Ishikawa (cell line): ENCODE data around the gene IGFALS.

ENCODE experiments used
- CEBPB ChIP-seq: IDR thresholded peaks from 2 replicates; pipeline ENCODE4 v1.6.1; 2012
- CREB1 ChIP-seq: IDR thresholded peaks from 2 replicates; pipeline ENCODE4 v1.6.1; 2012; ENCODE audit warnings: low read depth
- EGR1 ChIP-seq: IDR thresholded peaks from 2 replicates; pipeline ENCODE4 v1.6.1; 2012
- EP300 ChIP-seq: IDR thresholded peaks from 2 replicates; pipeline ENCODE4 v1.6.1; 2012; ENCODE audit warnings: borderline replicate concordance
- FOXM1 ChIP-seq: IDR thresholded peaks from 2 replicates; pipeline ENCODE4 v1.6.1; 2012; ENCODE audit warnings: low read depth, borderline replicate concordance
- MAX ChIP-seq: IDR thresholded peaks from 2 replicates; pipeline ENCODE4 v1.6.1; 2012
- NFIC ChIP-seq: IDR thresholded peaks from 2 replicates; pipeline ENCODE4 v1.6.1; 2012
- RAD21 ChIP-seq: IDR thresholded peaks from 2 replicates; pipeline ENCODE4 v1.6.1; 2012; ENCODE audit warnings: low read depth
- REST ChIP-seq: IDR thresholded peaks from 2 replicates; pipeline ENCODE4 v1.6.1; 2012; ENCODE audit warnings: low read depth, mild to moderate bottlenecking
- TAF1 ChIP-seq: IDR thresholded peaks from 2 replicates; pipeline ENCODE4 v1.6.1; 2012; ENCODE audit warnings: low read depth, mild to moderate bottlenecking
- TCF12 ChIP-seq: IDR thresholded peaks from 2 replicates; pipeline ENCODE4 v1.6.1; 2012; ENCODE audit warnings: low read depth
- TEAD4 ChIP-seq: IDR thresholded peaks from 2 replicates; pipeline ENCODE4 v1.6.1; 2012
- USF1 ChIP-seq: IDR thresholded peaks from 2 replicates; pipeline ENCODE4 v1.6.1; 2012
- YY1 ChIP-seq: IDR thresholded peaks from 2 replicates; pipeline ENCODE4 v1.6.1; 2012; ENCODE audit warnings: low read depth
- ZBTB7A ChIP-seq: IDR thresholded peaks from 2 replicates; pipeline ENCODE4 v1.6.1; 2012; ENCODE audit warnings: low read depth

IGFALS gene

GRCh38 chr16:1758923-1759322 is 34.6 kb downstream of the IGFALS start:
- TF ChIP-seq RAD21 (no peak), TEAD4 (no peak), EP300 (no peak), FOXM1 (no peak), NFIC (no peak), TCF12 (no peak), ZBTB7A (no peak), MAX (no peak), YY1 (no peak), REST (no peak), EGR1 (no peak)

- TF ChIP-seq YY1 = no peak
Observed at GRCh38 chr16:1757714-1758461, 35.6 kb downstream of the IGFALS start.

GRCh38 chr16:1754204-1754603 is 39.3 kb downstream of the IGFALS start:
- TF ChIP-seq NFIC (no peak), TAF1 (no peak), REST (no peak), FOXM1 (no peak), CEBPB (no peak), USF1 (no peak), RAD21 (no peak), TEAD4 (no peak), MAX (no peak), EGR1 (no peak), EP300 (no peak), ZBTB7A (no peak), TCF12 (no peak), CREB1 (no peak), YY1 (no peak)

GRCh38 chr16:1752853-1753252 is 40.7 kb downstream of the IGFALS start:
- no peak for TF ChIP-seq MAX

GRCh38 chr16:1751946-1752345 is 41.6 kb downstream of the IGFALS start:
- TF ChIP-seq TCF12 = no peak
- no peak for TF ChIP-seq USF1
- TF ChIP-seq NFIC = no peak
- TF ChIP-seq EGR1 = no peak
- no peak for TF ChIP-seq YY1
- no peak for TF ChIP-seq TEAD4
- TF ChIP-seq ZBTB7A = no peak
- no peak for TF ChIP-seq EP300
- TF ChIP-seq RAD21 = no peak
- TF ChIP-seq REST = no peak
- no peak for TF ChIP-seq CREB1
- TF ChIP-seq CEBPB = no peak
- TF ChIP-seq MAX = no peak
- TF ChIP-seq TAF1 = no peak
- TF ChIP-seq FOXM1 = no peak
